ENCODE data around the gene SRBD1.

SRBD1 gene

DNA sequence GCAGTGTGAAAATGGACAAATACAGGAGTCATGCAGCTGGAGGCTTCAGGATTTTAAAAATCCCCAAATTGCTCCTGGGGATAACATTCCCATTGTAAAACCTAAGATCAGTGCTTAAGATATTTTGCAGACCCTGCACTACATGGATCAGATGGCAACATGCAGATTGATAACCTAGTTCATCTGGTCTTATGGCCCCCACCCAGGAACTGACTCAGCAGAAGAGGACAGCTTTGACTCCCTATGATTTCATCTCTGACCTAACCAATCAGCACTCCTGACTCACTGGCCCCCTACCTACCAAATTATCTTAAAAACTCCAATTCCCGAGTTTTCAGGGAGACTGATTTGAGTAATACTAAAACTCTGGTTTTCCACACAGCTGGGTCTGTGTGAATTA, 20.0 kb downstream of the SRBD1 start:
- no peak for DNase-seq

DNA sequence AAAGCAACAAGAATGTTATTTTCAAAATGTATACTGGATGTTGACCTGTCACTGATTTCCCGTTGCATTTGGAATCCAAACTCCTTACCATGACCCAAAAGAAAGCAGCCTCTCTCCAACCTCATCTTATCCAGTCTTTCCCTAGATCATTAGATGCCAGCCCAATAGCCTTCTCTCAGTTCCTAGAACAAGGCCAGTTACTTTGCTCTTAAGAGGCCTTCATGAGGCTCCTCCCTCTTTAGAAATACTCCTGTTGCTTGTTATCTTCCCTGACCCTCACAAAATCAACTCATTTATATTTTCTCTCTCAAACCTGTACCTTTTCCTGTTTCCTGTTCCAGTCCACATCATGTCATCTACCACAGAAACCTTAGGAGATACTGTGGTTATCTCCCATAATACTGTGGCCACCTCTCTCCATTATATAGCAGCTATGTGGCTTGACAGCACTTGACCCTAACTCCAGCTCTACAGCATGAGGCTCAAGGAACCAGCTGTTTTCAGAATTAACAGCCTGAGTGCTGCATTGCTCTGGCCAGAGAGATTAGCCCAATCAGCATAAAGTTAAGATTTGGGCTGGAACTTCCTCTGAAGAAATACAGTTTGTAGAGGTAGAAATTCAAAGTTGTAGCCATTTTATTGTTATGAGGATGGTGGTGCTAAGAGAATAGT, 22.8 kb downstream of the SRBD1 start:
- DNase-seq, result no peak

DNA sequence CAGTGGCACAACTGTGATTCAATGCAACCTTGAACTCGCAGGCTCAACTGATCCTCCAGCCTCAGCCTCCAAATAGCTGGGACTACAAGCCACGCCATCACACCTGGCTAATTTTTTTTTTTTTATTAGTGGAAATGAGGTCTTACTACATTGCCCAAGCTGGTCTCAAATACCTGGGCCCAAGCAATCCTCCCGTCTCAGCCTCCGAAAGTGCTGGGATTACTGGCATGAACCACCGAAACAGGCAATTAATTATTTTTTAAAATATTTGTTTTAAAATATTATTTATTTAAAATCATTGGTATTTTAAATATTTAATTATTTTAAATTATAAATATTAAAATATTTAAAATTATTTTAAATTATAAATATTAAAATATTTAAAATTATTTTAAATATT, 24.5 kb downstream of the SRBD1 start:
- DNase-seq, result no peak

DNA sequence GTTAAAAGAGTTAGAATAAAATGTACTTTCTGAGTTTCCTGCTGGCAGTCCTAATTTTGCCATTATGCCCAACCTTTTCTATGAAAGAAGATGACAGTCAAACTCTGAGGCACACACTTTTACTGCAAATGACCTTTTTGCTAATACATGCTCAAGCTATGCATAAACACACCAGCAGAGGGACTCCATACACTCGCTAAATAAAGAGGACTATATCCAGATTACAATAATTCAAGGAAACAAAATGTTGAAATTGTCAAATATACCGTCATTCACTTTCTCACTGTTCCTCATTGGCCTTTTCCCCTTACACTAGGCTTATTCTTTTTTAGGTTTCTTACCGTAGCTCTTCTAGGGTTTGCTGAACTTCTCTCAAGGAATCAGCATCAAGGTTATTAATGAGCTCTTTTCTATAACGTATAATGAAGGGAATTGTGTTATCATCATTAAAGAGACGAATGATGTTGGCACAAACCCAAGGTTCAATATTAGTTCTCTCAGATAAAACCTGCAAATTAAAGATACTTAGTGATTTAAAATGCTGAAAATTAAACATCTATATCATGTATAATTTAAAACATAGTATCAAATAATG, 25.7 kb downstream of the SRBD1 start:
- peak in 1 of 14 donors; percentile 8 for DNase-seq

DNA sequence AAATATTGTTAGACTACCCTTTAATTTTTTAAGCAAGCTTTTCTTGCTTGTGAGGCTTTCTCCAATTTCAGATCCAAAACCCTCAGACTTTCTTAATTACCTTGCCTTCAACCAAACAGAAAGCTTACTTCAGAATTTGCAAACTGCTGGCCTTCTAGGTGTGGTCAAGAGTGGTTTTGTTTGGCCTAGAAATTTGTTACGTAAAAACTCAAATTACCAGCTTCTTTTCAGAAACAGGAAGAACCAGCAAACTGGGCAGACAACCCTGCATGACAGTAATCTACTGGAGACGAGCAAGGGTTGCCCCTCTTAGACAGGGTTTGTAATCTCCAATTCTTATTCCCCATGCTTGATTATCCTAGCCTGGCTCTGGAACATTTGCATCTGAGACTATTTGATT, 27.1 kb downstream of the SRBD1 start:
- no peak for DNase-seq

DNA sequence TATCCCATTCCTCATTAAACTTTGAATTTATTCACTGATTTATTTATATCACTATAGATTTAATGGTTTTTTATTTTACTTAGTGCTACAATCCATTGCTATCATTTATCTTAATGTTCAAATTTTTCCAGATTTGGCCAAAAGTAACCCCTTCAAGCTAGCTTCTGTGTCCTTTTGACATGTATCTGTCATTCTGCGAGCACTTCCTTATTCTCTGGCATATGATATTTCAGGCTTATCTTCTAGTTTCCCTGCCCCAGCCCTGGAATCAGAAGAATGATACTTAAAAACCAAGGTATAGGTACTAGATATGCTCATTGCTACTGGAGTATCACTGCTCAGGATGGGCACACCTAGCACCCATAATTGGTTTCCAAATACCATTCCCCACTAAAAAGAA, 28.5 kb downstream of the SRBD1 start:
- DNase-seq, result no peak

DNA sequence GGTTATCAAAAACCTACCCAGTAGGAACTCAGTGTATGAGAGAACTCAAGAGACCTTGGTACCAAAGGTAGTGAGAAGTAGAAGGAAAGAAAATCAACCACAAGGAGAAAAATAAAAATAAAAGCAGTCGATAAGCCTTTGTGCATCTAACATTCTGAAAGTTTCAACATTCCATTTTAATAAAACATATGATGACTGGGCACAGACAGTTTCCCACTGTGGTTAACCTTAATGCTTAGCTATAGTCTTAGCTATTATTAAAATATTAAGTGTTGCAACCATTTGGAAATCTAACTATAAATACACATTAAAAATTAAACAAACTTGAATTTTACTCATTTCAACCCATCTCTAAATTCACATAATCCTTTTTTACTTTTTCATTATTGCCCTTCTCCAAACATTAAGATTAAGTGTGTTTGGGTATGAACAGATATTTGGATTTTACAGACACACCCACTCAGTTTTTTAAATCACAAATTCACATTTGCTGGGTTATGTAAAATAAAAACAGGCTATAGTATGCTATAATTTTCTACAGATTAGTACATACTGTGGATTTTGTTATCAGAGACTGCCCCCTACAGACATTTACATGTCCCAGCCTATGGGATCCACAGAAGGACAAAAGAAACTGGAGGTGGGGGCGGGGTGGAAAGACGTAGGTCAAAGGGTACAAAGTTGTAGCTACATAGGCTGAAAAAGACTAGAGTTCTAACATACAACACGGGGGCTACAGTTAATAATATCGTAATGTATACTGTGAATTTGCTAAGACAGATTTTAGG, 32.8 kb downstream of the SRBD1 start:
- DNase-seq, result no peak

DNA sequence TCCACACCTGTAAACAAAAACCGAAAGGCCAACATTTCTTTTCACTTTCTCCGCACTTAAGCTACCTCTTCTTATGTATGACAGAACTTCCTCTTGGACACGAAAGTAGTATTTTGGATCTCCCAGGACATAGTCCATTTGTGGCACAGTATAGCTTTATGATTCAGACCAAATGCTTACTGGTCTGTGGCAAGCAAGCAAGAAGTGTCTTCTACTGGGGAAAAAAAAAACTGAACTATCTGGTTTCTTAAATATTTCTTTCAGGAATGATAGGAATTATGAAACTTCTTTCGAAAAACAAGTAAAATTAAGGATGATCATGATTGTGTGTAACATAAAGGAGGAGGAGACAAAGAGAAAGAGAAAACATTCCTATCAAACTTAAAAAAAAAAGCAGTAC, 33.6 kb downstream of the SRBD1 start:
- no peak for DNase-seq

DNA sequence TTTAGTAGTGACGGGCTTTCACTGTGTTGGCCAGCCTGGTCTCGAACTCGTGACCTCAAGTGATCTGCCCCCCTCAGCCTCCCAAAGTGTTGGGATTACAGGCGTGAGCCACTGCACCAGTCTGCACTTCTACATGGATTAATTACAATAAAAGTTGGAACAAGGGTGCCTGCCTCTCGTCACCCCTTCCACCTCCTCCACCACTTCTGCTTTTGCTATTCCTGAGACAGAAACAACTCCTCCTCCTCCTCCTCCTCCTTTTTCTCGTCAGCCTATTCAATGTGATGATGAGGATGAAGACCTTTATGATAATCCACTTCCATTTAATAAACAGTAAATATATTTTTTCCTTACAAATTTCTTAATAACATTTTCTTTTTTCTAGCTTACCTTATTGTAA, 35.2 kb downstream of the SRBD1 start:
- no peak for DNase-seq

DNA sequence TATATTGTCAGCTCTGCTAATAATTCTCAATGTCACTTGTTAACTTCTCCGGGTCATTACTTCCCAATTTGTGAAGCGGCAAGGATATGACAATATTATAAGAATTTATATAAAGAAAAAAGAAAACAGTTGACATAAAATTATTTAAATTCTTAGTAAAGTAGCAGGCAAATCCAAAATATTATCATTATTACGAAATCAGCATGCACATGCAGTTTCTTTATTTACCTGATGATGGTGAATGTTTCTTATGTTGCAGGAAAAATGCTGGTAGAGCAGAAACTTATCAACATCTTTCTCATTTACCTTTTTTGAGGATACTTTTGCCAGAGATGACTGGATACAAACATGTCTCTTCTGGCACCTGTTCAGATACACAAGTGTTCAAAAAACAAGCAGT, 38.1 kb downstream of the SRBD1 start:
- DNase-seq, result no peak

DNA sequence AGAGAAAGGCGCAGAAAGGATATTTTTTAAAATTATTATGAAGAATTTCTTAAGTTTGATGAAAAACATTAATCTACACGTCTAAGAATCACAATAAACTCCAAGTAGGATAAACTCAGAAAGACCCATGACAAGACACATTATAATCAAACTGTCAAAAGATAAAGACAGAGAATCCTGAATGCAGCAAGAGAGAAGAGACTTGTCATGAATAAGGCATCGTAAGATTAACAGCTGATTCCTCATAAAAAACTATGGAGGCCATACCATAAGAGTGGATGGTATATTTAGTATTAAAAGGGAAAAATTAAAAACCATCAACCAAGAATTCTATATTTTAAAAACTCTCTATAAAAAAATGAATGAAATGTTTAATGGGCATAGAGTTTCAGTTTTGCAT, 39.1 kb downstream of the SRBD1 start:
- DNase-seq, result no peak

DNA sequence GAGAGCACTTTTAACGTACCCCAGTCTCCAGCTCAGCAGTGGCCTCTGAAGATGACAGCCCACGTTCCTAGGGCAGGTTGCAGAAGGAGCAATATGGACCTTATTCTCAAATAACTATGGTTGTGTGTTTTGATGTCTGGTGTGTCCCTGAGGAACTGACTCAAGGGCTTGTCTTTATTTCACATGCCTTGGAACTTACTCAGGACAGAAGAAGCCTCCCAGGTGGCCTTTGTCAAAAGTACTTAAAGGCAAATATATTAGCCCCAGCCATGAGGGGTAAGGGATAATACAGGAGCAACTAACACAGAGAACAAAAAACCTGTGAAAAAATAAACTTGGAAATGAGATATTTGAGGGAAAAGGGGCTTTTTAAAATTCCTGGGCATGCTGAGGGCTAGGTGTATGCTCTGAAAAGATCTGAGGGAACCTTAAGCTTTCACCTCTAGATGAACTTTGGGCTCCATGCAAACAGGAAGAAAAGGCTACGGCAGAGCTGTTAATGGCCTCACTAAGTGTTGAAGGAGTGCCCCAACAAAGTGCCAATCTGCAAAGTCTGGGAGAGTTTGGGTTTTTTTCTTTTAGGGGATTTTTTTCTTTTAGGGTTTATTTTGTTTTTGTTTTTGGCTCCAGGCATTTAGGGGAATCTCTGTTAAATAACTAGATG, 40.3 kb downstream of the SRBD1 start:
- DNase-seq, result no peak

DNA sequence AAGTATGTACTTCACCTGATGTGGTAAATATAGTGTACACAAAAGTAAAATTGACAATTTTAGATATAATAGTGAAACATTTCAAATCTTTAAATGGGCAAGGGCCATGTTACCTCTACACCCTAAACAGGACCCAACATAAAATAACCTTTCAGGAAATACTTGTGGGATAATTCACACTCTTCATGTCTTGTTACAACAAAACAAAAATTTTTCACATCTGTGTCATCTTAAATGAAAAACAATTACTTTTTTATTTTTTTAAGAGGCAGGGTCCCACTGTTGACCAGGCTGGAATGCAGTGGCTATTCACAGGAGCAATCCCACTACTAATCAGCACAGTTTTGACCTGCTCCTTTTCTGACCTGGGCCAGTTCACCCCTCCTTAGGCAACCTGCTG, 42.1 kb downstream of the SRBD1 start:
- no peak for DNase-seq

DNA sequence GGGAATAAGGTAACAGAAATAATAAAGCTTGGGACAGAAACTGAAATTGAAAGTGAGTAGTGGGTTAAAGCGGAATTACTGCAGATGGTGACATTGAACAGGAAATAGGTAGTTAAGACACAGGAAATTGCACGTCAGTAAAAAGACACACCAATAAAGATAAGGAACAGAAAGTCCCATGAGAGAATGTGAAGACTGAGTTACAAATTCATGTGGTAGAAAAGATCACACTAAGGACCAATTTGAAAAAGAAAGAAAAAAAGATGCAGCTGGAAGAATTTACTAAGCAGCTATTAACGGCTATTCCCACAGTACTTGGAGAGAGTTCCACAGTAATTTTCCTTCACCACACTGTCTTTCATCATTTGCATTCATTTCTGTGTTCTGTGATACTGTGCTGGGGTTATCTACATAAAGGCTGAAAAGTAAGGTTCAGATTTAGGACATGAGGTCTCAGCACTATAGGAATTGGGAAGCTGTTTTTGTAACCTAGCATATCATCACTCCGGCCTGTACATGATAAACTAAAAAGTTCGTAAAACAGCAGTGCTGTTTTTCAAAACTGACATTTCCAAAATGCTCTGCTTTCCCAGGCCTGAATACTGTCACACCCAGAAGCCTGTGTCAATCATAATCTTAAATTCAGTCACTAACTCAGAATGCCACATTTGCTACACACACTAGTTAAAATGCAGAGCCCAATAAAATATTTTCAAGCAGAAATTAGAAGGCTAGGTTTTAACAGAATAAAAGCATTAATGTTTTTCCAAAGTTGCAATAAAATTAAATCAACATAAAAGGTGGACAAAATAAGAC, 42.9 kb downstream of the SRBD1 start:
- DNase-seq, result no peak

DNA sequence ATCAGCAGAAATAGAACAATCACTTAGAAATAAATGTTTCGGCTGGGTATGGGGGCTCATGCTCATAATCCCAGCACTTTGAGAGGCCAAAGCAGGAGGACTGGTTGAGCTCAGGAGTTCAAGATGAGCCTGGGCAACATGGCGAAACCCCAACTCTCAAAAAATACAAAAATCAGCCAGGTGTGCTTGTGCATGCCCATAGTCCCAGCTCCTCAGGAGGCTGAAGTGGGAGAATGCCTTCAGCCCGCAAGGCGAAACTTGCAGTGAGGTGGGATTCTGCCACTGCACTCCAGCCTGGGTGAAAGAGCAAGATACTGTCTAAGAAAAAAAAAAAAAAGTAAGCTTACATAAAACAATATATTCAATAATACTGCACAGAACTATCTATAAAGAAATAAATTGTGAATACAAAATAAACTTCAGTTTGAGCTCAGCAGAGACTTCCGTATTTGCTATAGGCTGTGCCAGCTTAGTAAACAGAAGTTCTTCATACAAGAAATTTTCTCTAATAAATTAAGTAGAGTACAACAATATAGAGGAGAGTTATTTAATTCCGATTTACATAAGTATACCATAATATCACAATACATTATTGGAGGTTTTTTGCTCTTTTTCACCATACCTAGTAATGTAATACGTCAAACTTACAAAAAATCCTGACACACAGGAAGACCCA, 43.6 kb downstream of the SRBD1 start:
- DNase-seq, result no peak

DNA sequence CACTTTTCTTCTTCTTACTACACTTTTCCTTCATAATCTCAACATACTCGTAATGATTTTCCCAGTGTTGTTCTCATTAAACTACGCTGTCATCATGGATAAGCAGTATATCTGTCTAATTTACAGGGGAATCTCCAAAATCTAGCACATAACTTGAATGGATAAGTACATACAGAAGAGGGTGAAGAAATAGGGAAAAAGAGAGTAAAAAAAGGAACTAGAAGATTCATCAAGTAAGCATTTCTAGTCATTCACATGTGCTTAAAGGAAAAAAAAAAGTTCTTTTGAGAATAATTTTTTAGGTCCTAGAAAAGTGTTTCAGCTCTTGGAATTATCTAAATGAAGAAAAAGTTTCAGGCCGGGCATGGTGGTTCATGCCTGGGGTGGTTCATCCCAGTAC, 51.6 kb downstream of the SRBD1 start:
- DNase-seq, result no peak

DNA sequence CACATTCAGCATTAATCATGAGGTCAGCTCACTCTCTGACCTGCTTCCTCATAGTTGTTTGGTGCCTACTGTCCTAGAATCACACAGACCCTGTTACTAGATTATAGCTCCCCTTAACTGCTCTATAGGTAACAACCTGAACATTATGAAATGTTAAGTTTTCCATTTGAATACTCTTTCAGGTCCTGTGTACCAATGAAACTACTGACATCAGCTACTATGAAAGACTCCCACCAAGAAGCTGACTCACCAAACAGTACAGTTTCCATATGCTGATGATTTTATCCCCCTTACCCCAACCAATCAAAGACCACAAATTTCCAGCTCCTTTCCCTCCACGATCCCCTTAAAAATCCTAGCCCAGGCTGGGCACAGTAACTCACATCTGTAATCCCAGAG, 56.3 kb downstream of the SRBD1 start:
- no peak for DNase-seq

DNA sequence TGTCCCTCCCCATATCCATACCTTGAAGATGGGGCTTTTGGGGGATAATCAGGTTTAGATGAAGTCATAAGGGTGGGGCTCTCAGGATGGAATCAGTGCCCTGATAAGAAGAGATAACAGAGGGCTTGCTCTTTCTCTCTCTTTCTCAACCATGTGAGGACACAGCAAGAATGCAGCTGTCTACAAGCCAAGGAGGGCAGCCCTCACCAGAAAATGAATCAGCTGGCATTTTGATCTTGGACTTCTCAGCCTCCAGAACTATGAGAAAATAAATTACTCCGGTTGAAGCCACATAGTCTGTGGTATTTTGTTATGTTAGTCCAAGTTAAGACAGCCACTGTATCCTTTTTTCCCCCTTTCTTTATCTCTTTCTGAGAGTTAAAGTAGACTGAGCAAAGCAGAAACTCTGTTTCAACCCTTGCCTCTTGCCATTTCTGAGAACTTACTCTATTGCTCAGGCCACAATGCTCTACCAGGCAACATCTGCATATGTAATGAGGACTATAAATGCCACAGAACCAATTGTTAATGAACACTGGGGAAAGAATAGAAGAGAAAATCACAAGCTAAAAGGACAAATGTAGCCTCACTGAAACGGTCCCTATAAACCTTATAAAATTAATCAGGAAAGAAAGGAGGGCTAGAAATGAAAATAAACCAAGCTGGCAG, 56.9 kb downstream of the SRBD1 start:
- no peak for DNase-seq

DNA sequence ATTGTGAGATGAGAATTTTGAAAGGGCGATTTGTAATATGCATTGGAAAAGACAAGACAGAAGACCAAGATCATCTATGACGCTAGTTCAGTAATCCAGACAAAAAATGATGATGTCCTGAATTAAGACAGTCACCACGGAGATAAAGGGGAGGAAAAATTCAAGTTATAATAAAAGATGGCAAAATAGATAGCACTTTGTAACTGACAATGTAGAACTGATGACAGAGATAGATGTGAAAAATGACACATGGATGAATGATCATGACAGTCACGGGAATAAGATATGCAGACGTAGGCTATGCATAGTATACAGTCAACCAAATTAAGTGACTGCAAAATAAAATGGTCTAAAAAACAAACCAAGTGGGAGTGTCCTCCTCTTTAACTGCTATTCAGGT, 59.2 kb downstream of the SRBD1 start:
- DNase-seq, result no peak

DNA sequence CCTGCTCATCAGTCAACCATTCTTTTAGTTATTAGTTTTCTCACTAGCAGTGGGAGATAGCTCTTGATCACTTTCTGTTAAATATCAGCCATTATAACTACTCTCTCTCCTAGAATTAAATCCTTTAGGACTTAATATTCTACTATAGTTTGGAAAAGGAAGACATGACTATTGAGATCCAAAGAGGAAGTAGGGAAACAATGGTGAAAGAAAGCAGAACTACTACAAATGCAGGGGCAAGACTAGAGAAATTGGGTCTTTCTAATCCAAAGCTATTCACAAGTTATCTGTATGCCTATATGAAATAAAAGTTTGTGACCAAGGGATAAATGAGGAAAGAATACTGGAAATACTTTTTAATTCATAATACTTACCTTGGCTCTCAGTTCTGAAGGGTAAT, 65.1 kb downstream of the SRBD1 start:
- DNase-seq, result no peak

DNA sequence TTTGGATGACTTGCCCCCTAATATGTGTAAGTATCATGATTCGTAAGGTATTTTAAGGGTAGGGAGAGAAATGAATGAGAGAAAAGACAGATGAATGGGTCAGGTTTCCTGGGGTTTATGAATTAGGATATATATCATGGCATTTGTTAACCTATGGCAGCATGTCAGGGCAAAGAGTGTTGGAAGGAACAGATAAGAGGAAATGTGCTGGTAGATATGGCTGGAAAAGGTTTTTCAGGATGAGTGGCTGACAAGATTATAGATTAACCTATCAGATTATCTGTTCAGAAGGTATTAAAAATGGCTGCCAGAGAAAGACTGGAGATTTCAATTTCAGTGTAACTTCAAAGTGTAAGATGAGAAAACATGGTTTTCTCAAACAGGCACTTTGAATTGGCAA, 67.8 kb downstream of the SRBD1 start:
- DNase-seq, result no peak

Measured in C1 segment of cervical spinal cord (tissue), 14 donors.